NCI-H748 (cell line): ENCODE data around the gene STAT6.

Experiments
- DNase-seq: peaks from one replicate; lab custom pipeline; 2025; ENCODE audit not compliant: unreplicated experiment; lab: John Stamatoyannopoulos, UW

Gene STAT6

GRCh38 chr12:57145460-57146059 is 34.4 kb upstream of the STAT6 start:
- no peak for DNase-seq

- no peak for DNase-seq
Measured at GRCh38 chr12:57143454-57143853, 32.3 kb upstream of the STAT6 start.

GRCh38 chr12:57142727-57143126 is 31.6 kb upstream of the STAT6 start:
- no peak for DNase-seq

- DNase-seq: no peak
Measured at GRCh38 chr12:57142121-57142520, 31.0 kb upstream of the STAT6 start.

- DNase-seq: no peak
Measured at GRCh38 chr12:57141249-57141648, 30.1 kb upstream of the STAT6 start.

GRCh38 chr12:57139796-57140649 is 28.9 kb upstream of the STAT6 start:
- DNase-seq: no peak

- DNase-seq: no peak
Measured at GRCh38 chr12:57138526-57139272, 27.5 kb upstream of the STAT6 start.

- DNase-seq: no peak
Measured at GRCh38 chr12:57135527-57136326, 24.6 kb upstream of the STAT6 start.

GRCh38 chr12:57134949-57135348 is 23.8 kb upstream of the STAT6 start:
- DNase-seq: no peak

- no peak for DNase-seq
Measured at GRCh38 chr12:57133916-57134315, 22.8 kb upstream of the STAT6 start.

GRCh38 chr12:57133013-57133569 is 21.9 kb upstream of the STAT6 start:
- DNase-seq: no peak

GRCh38 chr12:57131896-57132744 is 21.0 kb upstream of the STAT6 start:
- DNase-seq: no peak

- DNase-seq: no peak
Measured at GRCh38 chr12:57130941-57131340, 19.8 kb upstream of the STAT6 start.

GRCh38 chr12:57129889-57130288 is 18.7 kb upstream of the STAT6 start:
- DNase-seq: no peak

GRCh38 chr12:57129321-57129842 is 18.2 kb upstream of the STAT6 start:
- no peak for DNase-seq

- DNase-seq: peak; percentile 28
Measured at GRCh38 chr12:57128519-57129247, 17.5 kb upstream of the STAT6 start.

GRCh38 chr12:57127726-57128518 is 16.8 kb upstream of the STAT6 start, which contains the start of gene LRP1:
TSS of gene LRP1 (plus strand) at chr12:57128483. CDS start at chr12:57128965, 482 bp downstream.
- peak; percentile 80 for DNase-seq
